ENCODE results near the gene FASTK.

FASTK gene

DNA sequence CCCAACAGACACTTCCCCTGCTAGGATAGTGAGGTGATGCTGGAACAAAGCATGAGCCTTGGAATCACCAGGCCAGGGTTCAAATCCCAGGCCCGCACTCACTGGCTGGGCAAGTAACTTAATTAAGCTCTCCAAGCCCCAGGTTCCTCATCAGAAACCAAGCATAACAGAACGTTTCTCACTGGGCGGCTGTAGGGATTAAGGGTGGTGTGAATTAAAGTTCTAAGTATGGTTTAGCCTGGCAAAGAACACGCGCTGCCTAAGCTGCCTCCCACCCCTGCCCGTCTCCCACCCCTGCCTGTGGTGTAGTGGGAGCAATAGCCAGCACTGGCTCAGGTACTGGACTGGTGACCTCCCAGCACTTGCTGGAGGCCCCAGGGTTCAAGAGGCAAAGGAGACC lies 15.6 kb downstream of the FASTK start:
- no peak for DNase-seq

DNA sequence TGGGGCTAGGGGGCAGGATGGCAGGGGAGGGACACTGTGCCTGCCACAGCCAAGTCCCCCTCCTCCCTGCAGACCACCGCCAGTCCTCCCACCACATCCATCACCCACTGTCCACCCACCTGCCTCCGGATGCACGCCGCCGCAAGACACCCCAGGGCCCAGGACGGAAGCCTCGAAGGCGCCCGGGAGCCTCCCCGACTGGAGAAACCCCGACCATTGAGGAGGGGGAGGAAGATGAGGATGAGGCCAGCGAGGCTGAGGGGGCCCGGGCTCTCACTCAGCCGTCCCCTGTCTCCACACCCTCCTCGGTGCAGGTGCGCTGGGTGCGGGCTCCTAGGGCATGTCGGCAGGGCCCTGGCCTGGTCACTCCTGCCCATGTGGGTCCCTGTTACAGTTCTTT lies 16.2 kb downstream of the FASTK start:
- DNase-seq: no peak

- no peak for DNase-seq
Measured at GRCh38 chr7:151063212-151063561, 17.4 kb downstream of the FASTK start.

- DNase-seq: no peak
Measured at GRCh38 chr7:151062399-151063211, 18.0 kb downstream of the FASTK start.

DNA sequence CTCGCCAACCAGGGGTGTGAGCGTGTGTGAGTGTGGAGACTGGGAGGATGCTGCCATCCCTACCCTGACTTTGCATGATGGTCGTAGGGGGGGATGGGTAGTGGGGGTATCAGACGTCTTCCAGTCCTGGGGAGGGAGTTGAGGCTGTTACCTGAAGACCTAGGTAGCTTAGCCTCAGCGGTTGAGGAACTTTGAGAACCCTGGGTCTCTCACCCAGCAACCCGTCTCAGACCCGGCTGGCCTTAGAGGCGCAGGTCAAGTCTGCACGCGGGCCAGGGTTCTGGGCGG lies 18.6 kb downstream of the FASTK start:
- no peak for DNase-seq

GRCh38 chr7:151061213-151062110 lies 19.1 kb downstream of the FASTK start:
- DNase-seq: no peak

GRCh38 chr7:151060416-151061212 lies 20.0 kb downstream of the FASTK start:
- DNase-seq: no peak

DNA sequence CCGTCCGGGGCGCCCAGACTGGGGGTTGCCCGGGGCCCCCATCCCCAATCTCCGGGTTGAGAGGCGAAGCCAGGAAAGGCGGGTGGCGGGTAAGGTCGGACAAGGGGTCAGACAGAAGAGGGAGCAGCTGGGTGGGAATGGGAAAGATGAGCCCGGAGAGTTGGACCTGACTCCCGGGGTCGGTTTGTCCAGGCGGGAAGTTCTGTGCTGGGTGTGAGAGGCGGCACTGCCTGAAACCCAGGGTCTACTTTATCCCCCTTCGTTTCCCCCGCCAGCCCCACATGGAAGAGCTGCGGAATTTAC lies 20.5 kb downstream of the FASTK start:
- DNase-seq: no peak

GRCh38 chr7:151059367-151060112 lies 21.1 kb downstream of the FASTK start, which contains the start of gene SLC4A2:
SLC4A2 (plus strand) TSS chr7:151059589; CDS start chr7:151061988, 2,399 bp downstream.
- DNase-seq: peak; percentile 57 to 70

- DNase-seq: no peak
Measured at GRCh38 chr7:151058781-151059366, 21.7 kb downstream of the FASTK start.

GRCh38 chr7:151057989-151058780 lies 22.4 kb downstream of the FASTK start:
- peak; percentile 99 for DNase-seq

GRCh38 chr7:151057506-151057988 lies 23.1 kb downstream of the FASTK start, which contains the start of gene CDK5:
CDK5 (minus strand) TSS chr7:151057897; CDS start chr7:151057848, 49 bp downstream.
- no peak for DNase-seq

DNA sequence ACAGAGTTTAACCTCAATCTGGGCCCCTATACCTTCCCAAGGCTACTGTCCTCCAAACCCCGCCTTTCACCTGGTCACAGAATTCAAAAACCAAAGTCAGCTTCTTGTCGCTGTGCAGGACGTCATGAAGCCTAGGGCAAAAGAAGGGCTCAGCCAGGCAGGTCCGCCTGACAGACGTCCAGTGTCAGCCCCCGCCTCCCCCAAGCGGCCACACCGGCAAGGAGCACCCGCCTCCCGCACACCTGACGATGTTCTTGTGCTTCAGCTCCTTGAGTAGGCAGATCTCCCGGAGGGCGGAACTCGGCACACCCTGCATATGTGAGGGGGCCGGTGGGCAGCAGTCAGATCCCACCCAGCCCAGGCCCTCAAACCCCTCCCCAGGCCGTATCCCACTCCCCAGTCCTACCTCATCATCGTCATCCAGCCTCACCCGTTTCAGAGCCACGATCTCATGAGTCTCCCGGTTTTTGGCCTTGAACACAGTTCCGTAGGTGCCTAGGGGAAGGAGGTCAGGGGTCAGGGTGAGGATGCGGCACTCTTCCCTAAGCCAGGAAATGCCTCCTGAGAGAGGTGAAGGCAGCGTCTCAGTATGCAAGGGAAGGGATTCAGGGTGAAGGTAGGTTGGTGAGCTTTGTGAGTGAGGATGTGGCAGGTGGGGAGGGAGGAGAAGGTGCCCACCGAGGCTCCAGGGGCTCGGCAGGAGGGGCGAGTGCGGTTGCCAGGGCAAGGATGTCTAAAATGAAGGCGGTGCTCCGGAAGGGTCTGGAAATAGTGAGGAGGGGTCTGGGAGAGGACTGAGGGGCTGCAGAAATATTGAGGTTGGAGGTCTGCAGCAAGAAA lies 23.7 kb downstream of the FASTK start:
- DNase-seq: no peak

- no peak for DNase-seq
Measured at GRCh38 chr7:151056283-151056665, 24.3 kb downstream of the FASTK start.

- no peak for DNase-seq
Measured at GRCh38 chr7:151053751-151054150, 26.9 kb downstream of the FASTK start.

DNA sequence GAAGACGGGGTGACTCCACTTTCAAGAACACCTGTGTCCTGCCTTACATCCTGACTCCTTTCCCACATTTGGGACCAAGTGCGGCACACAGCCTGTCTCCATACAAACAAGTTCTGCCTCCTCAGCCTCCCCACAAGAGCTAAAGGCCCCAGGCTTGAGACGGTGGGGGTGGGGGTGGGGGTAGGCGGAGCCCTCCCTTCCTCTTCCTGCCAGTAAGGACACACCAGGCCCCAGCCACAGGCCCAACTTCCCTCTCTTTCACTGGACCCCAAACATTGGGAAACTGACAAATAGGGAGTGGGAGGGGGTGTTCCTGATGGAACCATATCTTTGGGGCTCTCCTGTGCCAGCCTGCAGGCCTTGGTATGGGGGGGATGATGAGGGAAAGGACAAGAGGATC lies 27.5 kb downstream of the FASTK start:
- DNase-seq: no peak

DNA sequence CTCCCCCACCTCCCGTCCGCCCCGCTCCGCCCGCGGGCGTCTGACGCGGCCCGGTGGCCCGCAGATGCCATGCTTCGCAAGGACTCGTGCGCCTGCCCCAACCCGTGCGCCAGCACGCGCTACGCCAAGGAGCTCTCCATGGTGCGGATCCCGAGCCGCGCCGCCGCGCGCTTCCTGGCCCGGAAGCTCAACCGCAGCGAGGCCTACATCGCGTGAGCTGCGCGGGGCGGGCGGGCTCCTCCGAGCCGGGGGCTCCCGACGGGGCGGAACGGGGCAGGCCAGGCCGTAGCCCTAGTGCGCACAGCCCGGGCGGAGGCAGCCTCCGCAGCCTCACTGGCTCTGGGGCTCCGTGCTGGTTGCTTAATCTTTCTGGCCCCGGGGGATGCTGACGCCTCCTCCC lies 29.5 kb downstream of the FASTK start:
- peak; percentile 39 to 55 for DNase-seq

- no peak for DNase-seq
Measured at GRCh38 chr7:151048911-151049463, 31.6 kb downstream of the FASTK start.

DNA sequence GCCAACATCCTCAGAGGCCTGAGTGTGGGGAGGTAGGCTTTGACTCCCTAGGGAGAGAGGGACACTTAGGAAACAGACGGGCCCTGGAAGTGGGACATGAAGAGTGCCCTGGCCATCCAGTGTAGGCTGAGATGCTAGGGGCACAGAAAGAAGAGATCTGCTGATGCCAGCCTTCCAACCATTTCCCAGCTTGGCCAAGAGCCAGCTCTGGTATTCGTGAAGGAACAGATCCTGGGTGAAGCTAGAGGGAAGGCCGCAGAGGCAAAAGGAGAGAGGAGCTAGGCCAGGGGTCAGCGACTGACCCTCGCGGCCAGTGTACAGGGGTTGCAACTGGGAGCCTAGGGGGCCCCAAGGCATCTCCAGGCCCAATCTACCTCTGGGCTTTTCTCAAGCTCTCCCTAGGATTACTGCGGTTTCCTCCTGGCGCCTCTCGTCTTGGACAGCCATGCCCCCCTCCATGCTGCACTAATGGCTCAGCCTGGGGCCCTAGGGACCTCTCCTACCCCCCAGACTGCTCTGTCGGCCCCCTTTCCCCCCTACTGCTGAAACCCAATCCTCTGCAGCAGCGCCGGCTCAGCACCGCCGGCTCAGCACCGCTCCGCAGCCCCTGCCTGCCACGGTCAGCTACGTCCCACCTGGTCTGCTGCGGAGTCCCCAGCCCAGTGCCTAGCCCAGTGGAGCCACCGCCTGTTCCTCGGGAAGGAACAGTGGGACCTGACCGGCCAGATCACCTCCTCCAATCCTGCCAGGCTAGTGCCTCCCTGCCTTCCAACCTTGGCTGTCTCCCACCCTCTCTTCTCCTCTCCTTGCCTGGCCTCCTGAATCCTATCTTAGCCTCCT lies 32.4 kb downstream of the FASTK start, which contains the start of gene ASIC3:
Gene ASIC3, plus strand, starts transcription at position 556 of the 840 bp plus-strand sequence. CDS start 355 bp downstream, outside the sequence.
- no peak for DNase-seq

Data from CD4-positive, alpha-beta T cell treated with Interleukin-4 for 1 hour (primary cell).